Fibroblast of pulmonary artery (primary cell): ENCODE data around the gene AP1S3.

Experiments used
- DNase-seq: peaks from one replicate; pipeline ENCODE4 v3.0.0-alpha.2; 2010; ENCODE audit warnings: low read depth
- H3K4me3 ChIP-seq: replicated peaks from 2 replicates; pipeline ENCODE4 v1.5.1; 2011; ENCODE audit warnings: low read depth, mild to moderate bottlenecking, control low read depth, low read length, moderate library complexity
- TF ChIP-seq, protein P1 (sequence below): IDR thresholded peaks from 2 replicates; pipeline ENCODE4 v1.5.1; 2011; ENCODE audit warnings: mild to moderate bottlenecking, control low read depth, low read length, inconsistent platforms; ENCODE audit errors: missing control alignments

The AP1S3 gene

GRCh38 chr2:223813329-223813728 is 24.1 kb downstream of the AP1S3 start:
- no peak for DNase-seq
- TF ChIP-seq, protein P1, sequence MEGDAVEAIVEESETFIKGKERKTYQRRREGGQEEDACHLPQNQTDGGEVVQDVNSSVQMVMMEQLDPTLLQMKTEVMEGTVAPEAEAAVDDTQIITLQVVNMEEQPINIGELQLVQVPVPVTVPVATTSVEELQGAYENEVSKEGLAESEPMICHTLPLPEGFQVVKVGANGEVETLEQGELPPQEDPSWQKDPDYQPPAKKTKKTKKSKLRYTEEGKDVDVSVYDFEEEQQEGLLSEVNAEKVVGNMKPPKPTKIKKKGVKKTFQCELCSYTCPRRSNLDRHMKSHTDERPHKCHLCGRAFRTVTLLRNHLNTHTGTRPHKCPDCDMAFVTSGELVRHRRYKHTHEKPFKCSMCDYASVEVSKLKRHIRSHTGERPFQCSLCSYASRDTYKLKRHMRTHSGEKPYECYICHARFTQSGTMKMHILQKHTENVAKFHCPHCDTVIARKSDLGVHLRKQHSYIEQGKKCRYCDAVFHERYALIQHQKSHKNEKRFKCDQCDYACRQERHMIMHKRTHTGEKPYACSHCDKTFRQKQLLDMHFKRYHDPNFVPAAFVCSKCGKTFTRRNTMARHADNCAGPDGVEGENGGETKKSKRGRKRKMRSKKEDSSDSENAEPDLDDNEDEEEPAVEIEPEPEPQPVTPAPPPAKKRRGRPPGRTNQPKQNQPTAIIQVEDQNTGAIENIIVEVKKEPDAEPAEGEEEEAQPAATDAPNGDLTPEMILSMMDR, result no peak
- no peak overlapping the region for H3K4me3 ChIP-seq

GRCh38 chr2:223811757-223812156 is 25.6 kb downstream of the AP1S3 start:
- no peak for DNase-seq
- no peak overlapping the region for H3K4me3 ChIP-seq

DNA sequence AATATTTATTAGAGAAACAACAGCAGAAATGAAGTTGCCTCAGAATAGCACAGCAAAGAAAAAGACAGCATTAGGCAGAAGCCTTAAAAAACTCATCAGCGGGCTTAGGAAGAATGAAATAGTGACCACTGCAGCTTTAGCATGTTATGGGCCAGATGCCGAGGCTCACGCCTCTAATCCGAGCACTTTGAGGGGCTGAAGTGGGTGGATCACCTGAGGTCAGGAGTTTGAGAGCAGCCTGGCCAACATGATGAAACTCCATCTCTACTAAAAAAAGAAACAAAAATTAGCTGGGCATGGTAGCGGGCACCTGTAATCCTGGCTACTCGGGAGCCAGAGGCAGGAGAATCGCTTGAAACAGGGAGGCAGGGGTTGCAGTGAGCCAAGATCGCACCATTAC is 32.4 kb downstream of the AP1S3 start:
- no peak for DNase-seq
- TF ChIP-seq, protein P1, result no peak
- no peak overlapping the region for H3K4me3 ChIP-seq

More at GRCh38 chr2:223811757-223812156, 25.6 kb downstream of the AP1S3 start:
- TF ChIP-seq, protein P1, result no peak

DNA sequence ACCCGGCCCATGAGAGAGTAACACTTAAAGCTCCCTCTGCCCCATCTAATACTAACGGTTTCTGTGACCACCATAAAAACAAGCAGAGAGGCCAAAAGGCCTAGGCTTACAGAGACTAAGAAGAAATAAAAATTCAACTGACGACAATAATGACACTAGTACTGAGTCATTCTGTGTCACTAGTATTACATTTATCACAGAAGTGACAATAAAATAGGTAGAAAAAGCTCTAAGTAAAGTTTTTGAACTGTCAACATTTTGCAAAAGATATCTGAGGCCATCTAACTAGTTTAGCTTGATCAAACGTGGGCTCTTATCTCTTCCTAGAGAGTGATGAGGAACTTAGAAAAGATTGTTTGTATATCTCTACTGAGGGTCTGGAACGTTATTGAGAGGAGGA is 35.6 kb downstream of the AP1S3 start:
- DNase-seq, result no peak
- TF ChIP-seq, protein P1, result no peak

GRCh38 chr2:223800908-223801307 is 36.5 kb downstream of the AP1S3 start:
- DNase-seq, result no peak
- no peak overlapping the region for H3K4me3 ChIP-seq
- TF ChIP-seq, protein P1, result no peak

More for the DNA sequence above, 35.6 kb downstream of the AP1S3 start:
- H3K4me3 ChIP-seq, result no peak overlapping the region

DNA sequence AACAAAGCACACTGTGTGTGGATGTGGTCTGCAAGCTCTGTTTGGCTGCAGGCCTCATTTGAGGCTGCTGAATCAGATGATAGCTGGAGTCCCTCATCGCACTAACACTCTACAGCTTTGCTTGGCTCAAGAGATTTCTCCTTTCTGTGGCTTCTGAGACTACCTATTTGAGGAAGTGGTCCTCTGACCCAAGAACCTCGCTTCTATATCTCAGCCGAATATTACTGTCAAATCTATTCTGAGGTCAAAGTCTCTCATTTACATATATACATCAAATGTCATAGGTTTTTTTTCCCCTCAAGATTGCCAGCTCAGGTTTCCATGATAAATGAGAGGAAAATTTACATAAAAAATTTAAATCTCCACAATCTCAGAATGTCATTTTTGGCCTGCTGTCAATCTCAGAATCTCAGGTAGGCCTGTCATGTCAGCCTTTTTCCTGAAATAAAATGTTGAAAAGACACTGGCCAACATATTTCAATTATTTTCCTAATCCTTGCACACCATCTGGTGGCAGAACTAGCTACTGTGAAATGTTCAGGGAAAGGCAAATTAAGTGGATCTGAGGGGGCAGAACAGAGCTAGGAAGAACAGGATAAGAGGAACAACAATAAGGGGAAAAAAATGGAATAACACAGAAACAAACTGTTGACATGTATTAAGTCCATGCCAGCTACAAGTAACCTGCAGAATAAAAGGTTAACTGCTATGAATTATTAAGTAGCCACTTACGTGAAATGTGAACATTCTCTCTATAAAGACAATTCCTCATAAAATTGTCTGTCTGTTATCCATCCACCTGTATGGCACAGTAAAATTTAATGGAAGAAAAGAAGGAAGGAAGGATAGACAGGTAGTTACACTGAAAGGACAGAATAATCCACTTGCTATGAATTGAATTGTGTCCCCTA is 39.3 kb downstream of the AP1S3 start:
- TF ChIP-seq, protein P1, result peak; percentile 83
- H3K4me3 ChIP-seq, result no peak overlapping the region
- DNase-seq, result peak; percentile 71
